ENCODE data around the gene PLEKHN1.
"Not testable (repeated sequence)": the region's sequence is repeated elsewhere in the genome, so short reads cannot be mapped to it uniquely, and the experiment has no call there.

Gene PLEKHN1

DNA sequence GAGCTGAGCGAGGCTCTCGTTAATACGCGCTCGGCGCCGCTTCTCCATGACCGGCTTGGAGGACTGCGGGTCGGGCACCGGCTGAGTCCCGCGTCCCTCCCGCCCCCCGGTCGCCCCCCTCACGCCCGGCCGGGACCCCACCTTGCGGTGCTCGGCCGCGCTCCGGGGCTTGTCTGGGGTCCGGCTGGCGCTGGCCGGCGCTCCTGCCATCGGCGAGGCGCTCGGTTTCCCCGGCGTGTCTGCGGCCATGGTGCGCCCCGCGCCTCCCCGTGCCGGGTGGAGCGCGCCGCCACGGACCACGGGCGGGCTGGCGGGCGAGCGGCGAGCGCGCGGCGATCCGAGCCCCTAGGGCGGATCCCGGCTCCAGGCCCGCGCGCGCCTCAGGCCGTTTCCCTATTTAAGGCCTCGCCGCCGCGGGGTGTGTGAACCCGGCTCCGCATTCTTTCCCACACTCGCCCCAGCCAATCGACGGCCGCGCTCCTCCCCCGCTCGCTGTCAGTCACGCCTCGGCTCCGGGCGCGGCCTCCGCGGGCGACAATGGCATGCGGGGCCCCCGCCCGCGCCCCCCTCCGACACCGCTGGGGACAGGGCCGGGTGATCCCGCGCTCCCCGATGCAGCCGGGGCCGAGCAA lies 33.6 kb downstream of the PLEKHN1 start, which contains the start of gene HES4:
Gene HES4 (minus strand): TSS at position 373 of the 632 bp plus-strand sequence. CDS start 124 bp downstream, at position 249.
- peaks cover 73% of the 10 kb centered on the region for H3K27me3 ChIP-seq (ENCODE audit: control insufficient read depth, insufficient read depth, low read length)
- H3K9ac ChIP-seq (ENCODE audit: low read length): peak within 1 kb of the TSS; percentile 51
- H3K4me1 ChIP-seq (ENCODE audit: control insufficient read depth, insufficient read depth, low read length): peaks cover 33% of the 10 kb centered on the region
- H3K9me3 ChIP-seq (ENCODE audit: control insufficient read depth, low read length): no peaks in the 10 kb centered on the region
- no peak within 1 kb of the TSS for H3K4me3 ChIP-seq (ENCODE audit: low read length)
- no peaks in the 10 kb centered on the region for H3K36me3 ChIP-seq (ENCODE audit: control insufficient read depth, insufficient read depth, low read length)

DNA sequence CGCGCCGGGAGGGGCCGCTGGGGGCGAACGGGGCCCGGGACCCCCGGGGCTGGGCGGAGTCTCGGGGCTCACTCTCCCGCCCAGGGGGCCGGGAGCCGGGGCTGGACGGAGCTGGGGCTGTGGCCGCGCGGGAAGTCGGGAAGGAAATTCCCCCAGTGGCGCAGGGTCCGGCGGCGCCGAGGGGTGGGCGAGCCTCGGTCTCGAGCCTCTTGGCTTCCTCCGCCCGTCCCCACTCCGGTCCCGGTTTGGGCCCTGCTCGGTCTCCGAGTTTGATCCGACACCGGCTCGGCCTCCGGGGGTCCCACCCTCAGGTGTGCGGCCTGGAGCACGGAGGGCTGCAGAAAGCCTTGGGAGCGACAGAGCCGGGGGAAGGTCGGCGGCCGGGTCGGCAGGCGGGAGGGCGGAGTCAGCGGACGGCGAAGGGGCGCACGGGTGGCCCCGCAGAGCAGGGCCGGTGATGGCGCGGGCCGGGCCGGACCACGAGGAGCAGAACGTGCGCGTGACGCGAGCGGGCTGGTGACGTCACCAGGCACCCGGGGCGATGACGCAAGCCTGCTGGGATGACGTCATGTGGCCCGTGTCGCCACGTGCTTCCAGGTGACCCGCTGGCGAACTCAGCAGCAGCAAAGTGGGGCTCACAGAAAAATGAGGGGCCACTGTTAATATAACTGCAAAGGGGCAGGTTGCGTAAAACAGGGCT lies 34.2 kb downstream of the PLEKHN1 start:
- no peak overlapping the region for H3K4me3 ChIP-seq (ENCODE audit: low read length)
- peaks cover 39% of the 10 kb centered on the region for H3K4me1 ChIP-seq (ENCODE audit: control insufficient read depth, insufficient read depth, low read length)
- H3K9ac ChIP-seq (ENCODE audit: low read length): peak overlapping the region; percentile 51
- no peaks in the 10 kb centered on the region for H3K9me3 ChIP-seq (ENCODE audit: control insufficient read depth, low read length)
- H3K36me3 ChIP-seq (ENCODE audit: control insufficient read depth, insufficient read depth, low read length): no peaks in the 10 kb centered on the region
- peaks cover 79% of the 10 kb centered on the region for H3K27me3 ChIP-seq (ENCODE audit: control insufficient read depth, insufficient read depth, low read length)

DNA sequence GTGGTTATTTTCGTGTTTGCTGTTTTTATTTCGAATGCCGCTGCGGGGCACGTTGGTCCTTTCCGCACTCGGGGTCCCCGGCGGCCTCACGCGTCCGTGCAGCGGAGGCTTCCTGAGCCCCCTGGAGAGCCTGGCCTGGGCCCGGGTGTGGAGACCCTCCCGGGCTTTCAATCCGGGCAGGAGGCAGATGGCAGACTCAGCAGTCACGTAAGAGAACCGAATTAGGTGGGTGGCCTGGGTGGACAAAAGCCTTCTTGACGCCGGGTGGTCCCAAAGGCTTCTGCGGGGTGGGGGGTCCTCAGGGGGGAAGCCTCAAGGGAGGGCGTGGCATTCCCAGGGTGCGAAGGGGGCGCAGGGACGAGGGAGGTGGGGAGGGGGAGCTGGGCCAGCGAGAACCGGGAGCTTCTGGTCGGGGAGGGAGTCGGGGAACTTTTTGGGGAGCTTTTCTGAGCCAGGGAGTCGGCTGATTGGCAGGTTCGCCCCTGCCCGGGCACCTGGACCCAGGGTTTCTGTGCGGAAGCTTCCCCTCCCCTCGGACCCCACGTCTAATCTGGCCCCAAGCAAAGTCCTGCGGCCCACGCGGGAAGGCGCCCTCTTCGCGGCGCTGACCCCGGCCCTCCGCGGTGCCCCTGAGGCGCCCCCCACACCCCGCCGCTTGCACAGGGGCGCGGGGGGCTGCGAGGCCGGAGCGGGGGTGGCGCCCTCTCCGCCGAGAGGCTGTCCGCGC lies 34.9 kb downstream of the PLEKHN1 start:
- Histone ChIP-seq H3K9ac (ENCODE audit: low read length) (peak overlapping the region; percentile 34), H3K4me3 (ENCODE audit: low read length) (no peak overlapping the region), H3K27me3 (ENCODE audit: control insufficient read depth, insufficient read depth, low read length) (peaks cover 74% of the 10 kb centered on the region), H3K36me3 (ENCODE audit: control insufficient read depth, insufficient read depth, low read length) (no peaks in the 10 kb centered on the region), H3K9me3 (ENCODE audit: control insufficient read depth, low read length) (no peaks in the 10 kb centered on the region), H3K4me1 (ENCODE audit: control insufficient read depth, insufficient read depth, low read length) (peaks cover 46% of the 10 kb centered on the region)

DNA sequence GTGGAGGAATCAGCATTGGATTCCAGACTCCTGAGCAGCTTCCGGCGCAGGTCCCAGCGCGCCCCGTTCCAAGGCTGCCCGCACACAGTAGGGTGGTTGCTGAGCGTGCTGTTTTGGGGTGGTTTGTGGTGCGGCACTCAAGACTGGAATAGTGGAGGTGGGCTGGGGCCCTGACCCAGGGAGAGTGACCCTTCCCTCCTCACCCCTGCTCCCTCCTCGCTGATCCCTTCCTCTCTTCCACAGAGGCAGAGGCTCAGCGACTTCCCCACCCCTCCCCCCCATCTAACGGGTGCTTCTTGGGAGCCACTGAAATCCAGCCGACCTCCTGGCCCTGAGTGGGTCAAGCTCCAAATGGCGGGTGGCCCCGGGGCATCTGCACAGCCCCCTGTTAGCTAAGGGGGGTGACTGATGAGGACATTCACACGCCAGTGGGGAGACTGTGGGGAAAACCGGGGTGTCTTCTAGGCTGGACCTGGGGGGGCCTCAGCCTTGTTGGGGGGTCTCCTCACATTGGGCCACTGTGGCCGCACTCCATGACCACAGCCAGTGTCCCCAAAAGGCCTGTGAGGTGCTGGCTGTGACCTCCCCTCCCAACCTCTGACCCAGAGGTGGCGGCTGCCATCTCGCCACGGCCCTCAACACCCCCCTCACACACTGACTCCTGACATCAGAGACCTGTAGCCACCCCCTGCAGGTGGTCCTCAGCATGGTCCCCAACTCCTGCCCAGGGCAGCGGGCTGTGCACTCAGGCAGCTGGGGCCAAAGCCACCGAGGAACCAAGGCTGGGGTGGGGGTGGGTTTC lies 37.5 kb downstream of the PLEKHN1 start:
- peaks cover 54% of the 10 kb centered on the region for H3K27me3 ChIP-seq (ENCODE audit: control insufficient read depth, insufficient read depth, low read length)
- H3K9me3 ChIP-seq (ENCODE audit: control insufficient read depth, low read length): no peaks in the 10 kb centered on the region
- H3K36me3 ChIP-seq (ENCODE audit: control insufficient read depth, insufficient read depth, low read length): no peaks in the 10 kb centered on the region
- peaks cover 51% of the 10 kb centered on the region for H3K4me1 ChIP-seq (ENCODE audit: control insufficient read depth, insufficient read depth, low read length)
- H3K9ac ChIP-seq (ENCODE audit: low read length): no peak overlapping the region
- no peak overlapping the region for H3K4me3 ChIP-seq (ENCODE audit: low read length)

DNA sequence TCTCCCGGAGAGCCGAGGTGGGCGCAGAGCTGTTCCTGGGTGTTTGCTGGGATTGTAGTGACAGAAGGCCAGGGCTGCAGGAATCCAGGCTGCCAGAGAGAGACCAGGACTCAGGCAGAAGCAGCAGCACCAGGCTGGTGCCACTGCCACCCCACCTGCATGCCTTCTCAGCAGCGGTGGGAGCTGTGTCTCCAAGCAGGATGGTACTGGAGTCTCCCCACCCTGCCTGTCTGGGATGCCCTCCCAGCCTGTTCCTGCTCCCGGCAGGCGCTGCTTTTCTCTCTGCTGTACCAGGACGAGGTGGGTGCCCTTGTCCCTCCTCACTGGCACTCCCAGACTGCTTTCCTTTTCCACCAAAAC lies 38.1 kb downstream of the PLEKHN1 start:
- Histone ChIP-seq H3K9me3 (ENCODE audit: control insufficient read depth, low read length) (no peaks in the 10 kb centered on the region), H3K9ac (ENCODE audit: low read length) (no peak overlapping the region), H3K36me3 (ENCODE audit: control insufficient read depth, insufficient read depth, low read length) (no peaks in the 10 kb centered on the region), H3K4me1 (ENCODE audit: control insufficient read depth, insufficient read depth, low read length) (peaks cover 47% of the 10 kb centered on the region), H3K4me3 (ENCODE audit: low read length) (no peak overlapping the region), H3K27me3 (ENCODE audit: control insufficient read depth, insufficient read depth, low read length) (peaks cover 48% of the 10 kb centered on the region)

DNA sequence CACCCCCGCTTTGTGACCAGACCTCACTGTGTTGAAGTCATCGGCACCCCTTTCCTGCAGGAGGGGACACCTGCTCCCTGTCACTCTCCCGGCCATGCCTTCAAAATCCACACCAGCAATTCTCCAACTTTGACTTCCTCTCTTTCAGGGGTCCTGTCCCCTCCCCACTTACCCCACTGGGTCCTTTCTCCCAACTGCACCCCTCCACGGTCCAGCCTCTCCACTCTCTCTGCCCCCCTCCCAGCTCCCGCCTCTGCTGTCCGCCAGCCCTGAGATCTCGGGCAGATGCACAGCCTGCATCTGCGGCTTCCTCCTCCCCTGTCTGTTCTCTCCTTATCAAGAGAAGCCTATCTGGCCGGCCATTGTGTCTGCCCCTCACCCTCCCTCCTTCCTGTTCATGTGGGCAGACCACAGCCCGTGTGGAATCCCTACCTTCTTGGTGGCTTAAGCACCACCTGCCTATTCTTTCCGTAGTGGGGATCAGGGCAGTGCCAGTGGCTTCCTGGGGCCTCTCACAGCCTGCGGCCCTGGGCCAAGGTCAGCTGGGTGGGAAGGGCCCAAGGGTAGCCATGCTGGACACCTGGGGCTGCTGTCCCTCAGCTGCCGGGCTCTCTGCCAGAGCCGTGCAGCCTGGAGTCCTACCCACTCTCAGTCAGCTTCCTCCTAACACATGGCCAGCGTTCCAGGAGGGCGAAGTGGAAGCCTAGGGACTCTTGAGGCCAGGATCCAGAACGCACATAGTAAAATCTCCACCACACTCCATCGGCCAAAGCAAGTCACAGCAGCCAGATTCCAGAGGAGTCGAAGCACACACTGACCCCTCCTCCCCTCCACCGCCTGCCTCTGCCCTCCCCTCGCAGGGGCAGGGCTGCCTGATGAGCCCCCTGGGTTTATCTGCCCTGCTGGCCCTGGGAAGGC lies 38.8 kb downstream of the PLEKHN1 start:
- H3K4me1 ChIP-seq (ENCODE audit: control insufficient read depth, insufficient read depth, low read length): peaks cover 46% of the 10 kb centered on the region
- H3K9me3 ChIP-seq (ENCODE audit: control insufficient read depth, low read length): no peaks in the 10 kb centered on the region
- H3K27me3 ChIP-seq (ENCODE audit: control insufficient read depth, insufficient read depth, low read length): peaks cover 44% of the 10 kb centered on the region
- H3K36me3 ChIP-seq (ENCODE audit: control insufficient read depth, insufficient read depth, low read length): no peaks in the 10 kb centered on the region
- no peak overlapping the region for H3K9ac ChIP-seq (ENCODE audit: low read length)
- peak overlapping the region; percentile 28 for H3K4me3 ChIP-seq (ENCODE audit: low read length)

DNA sequence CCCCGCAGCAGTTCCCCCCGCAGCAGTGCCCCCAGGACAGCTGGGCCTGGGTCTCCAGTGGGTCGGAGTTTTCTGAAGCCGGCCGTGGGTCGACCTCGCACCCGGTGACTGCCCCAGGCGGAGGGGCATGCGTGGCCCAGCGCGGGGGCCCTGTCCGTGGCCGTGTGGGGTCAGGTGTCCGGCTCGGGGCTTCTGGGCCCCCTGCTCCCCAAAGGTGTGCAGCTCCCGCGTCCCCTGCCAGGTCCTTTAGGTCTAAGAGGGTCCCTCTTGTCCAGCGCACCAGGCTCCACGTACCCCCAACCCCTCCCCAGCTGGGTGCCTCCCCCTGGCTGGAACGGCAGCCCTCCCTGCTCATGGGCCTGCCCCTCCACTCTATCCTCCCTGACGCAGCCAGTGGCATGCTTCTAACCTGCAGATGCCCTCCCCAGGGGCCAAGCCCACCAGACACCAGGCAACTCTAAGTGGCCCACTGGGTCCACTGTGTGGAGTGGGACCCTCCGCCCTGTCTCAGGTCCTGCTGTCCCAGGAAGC lies 39.6 kb downstream of the PLEKHN1 start:
- H3K36me3 ChIP-seq (ENCODE audit: control insufficient read depth, insufficient read depth, low read length): no peaks in the 10 kb centered on the region
- no peak overlapping the region for H3K4me3 ChIP-seq (ENCODE audit: low read length)
- peaks cover 37% of the 10 kb centered on the region for H3K27me3 ChIP-seq (ENCODE audit: control insufficient read depth, insufficient read depth, low read length)
- H3K4me1 ChIP-seq (ENCODE audit: control insufficient read depth, insufficient read depth, low read length): peaks cover 39% of the 10 kb centered on the region
- H3K9ac ChIP-seq (ENCODE audit: low read length): peak overlapping the region; percentile 28
- no peaks in the 10 kb centered on the region for H3K9me3 ChIP-seq (ENCODE audit: control insufficient read depth, low read length)

DNA sequence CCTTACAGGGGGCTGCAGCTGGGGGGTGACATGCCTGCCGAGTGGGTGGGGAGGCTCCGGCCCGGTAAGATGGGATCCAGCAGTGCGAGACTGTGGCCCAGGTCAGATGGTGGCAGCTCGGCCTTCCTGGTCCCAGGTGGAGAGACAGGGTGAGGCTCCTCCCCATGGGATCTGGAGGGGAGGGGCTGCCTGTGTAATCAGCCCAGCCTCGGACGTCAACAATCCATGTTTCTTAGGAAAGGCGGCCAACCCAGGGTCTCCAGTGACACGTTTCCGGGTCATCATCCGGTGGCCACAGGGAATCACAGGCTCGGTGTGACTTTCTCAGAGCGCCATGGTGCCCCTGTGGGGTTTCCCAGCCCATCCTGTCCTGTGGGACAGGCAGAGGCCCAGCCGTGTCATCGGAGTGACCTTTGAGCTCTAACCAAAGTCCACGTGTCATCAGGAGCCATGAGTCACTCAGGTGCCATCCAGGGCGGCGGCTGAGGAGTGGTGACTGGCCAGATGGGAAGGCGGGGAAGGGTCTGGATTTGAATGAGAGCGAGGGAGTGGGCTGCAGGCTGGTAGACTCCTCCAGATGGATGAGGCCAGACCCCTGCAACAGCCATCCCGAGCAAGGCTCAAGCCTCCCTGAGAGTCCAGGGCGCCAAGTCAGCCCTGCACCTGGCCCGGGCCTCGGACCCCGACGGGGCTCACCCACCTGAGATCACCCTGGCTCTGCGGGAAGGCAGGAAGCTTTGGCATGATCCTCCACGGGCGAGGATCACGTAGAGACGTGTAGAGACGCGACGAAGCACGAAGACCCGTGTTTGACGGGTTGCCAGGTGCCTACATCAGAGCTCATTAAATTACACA lies 40.2 kb downstream of the PLEKHN1 start:
- Histone ChIP-seq H3K9me3 (ENCODE audit: control insufficient read depth, low read length) (no peaks in the 10 kb centered on the region), H3K36me3 (ENCODE audit: control insufficient read depth, insufficient read depth, low read length) (no peaks in the 10 kb centered on the region), H3K9ac (ENCODE audit: low read length) (peak overlapping the region; percentile 28), H3K4me1 (ENCODE audit: control insufficient read depth, insufficient read depth, low read length) (peaks cover 33% of the 10 kb centered on the region), H3K4me3 (ENCODE audit: low read length) (no peak overlapping the region), H3K27me3 (ENCODE audit: control insufficient read depth, insufficient read depth, low read length) (peaks cover 30% of the 10 kb centered on the region)

DNA sequence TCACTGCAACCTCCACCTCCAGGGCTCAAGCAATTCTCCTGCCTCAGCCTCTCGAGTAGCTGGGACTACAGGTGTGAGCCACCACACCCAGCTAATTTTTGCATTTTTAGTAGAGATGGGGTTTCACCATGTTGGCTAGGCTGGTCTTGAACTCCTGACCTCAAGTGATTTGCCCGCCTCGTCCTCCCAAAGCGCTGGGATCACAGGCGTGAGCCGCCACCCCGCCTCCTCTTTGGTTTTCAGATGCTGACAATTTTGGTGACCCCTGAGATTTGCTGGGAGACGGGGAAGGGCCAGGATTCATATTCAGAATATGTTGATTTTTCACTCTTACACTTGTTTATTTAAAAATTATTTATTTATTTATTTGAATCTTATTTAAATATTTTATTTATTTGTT lies 43.8 kb downstream of the PLEKHN1 start:
- H3K4me3 ChIP-seq (ENCODE audit: low read length); H3K9me3 ChIP-seq (ENCODE audit: control insufficient read depth, low read length); H3K9ac ChIP-seq (ENCODE audit: low read length); H3K36me3 ChIP-seq (ENCODE audit: control insufficient read depth, insufficient read depth, low read length); H3K27me3 ChIP-seq (ENCODE audit: control insufficient read depth, insufficient read depth, low read length): not testable (repeated sequence)
- H3K4me1 ChIP-seq (ENCODE audit: control insufficient read depth, insufficient read depth, low read length): peaks cover 36% of the 10 kb centered on the region

DNA sequence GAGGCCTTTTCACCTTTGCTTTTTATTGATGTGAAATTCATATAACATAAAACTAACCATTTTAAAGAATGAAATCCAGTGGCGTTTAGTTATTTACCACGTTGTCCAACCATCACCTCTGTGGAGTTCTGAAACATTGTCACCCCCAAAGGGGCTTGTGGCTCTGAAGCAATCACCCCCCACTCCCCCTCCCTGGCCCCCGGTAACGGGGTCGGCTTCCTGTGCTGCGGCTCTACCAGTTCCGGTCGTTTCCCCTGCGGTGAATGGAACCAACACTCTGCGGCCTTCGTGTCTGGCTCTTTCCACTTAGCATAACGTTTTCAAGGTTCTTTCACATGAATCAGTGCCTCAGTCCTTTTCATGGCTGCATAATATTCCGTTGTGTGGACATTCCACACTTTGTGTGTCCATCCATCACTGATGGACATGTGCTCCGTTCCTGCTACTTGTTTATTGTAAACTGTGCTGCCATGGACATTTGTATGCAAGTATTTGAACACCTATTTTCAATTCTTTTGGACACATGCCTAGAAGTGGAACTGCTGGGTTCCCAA lies 45.2 kb downstream of the PLEKHN1 start:
- Histone ChIP-seq H3K4me1 (ENCODE audit: control insufficient read depth, insufficient read depth, low read length) (peaks cover 23% of the 10 kb centered on the region), H3K9ac (ENCODE audit: low read length) (no peak overlapping the region), H3K9me3 (ENCODE audit: control insufficient read depth, low read length) (no peaks in the 10 kb centered on the region), H3K36me3 (ENCODE audit: control insufficient read depth, insufficient read depth, low read length) (no peaks in the 10 kb centered on the region), H3K27me3 (ENCODE audit: control insufficient read depth, insufficient read depth, low read length) (no peaks in the 10 kb centered on the region), H3K4me3 (ENCODE audit: low read length) (no peak overlapping the region)

Data from mucosa of stomach (tissue), 1 donor.